SK-N-SH treated with all-trans-retinoic acid at 6 μM for 48 hours (cell line): ENCODE data around the gene DBP.

Experiments
- ATAC-seq: fragments of 200-7000 bp; cut with Tn5 transposase; 3 replicates; pipeline ENCODE4 v1.9.1; 2020; ENCODE audit warnings: mild to moderate bottlenecking, moderate library complexity
- CSDC2 ChIP-seq: fragments of 250-450 bp; sonication (Bioruptor Pico); IDR thresholded peaks from 2 replicates; pipeline ENCODE4 v1.5.0; 2020; ENCODE audit warnings: mild to moderate bottlenecking, moderate library complexity
- GLIS3 ChIP-seq: fragments of 250-450 bp; sonication (Bioruptor Pico); IDR thresholded peaks from 2 replicates; pipeline ENCODE4 v1.5.0; 2020; ENCODE audit warnings: mild to moderate bottlenecking, moderate library complexity
- OSR1 ChIP-seq: fragments of 250-450 bp; sonication (Bioruptor Pico); IDR thresholded peaks from 2 replicates; pipeline ENCODE4 v1.8.0; 2022; ENCODE audit warnings: moderate library complexity, mild to moderate bottlenecking, inconsistent platforms
- PPARA ChIP-seq: fragments of 250-450 bp; sonication (Bioruptor Pico); IDR thresholded peaks from 2 replicates; pipeline ENCODE4 v1.5.0; 2020; ENCODE audit warnings: mild to moderate bottlenecking, borderline replicate concordance
- SNAI2 ChIP-seq: fragments of 250-450 bp; sonication (Bioruptor Pico); IDR thresholded peaks from 2 replicates; pipeline ENCODE4 v1.5.0; 2020; ENCODE audit warnings: mild to moderate bottlenecking, moderate library complexity
- TCF4 ChIP-seq: fragments of 250-450 bp; sonication (Bioruptor Pico); IDR thresholded peaks from 2 replicates; pipeline ENCODE4 v1.8.0; 2021; ENCODE audit warnings: mild to moderate bottlenecking, moderate library complexity, borderline replicate concordance
- TOX ChIP-seq: fragments of 250-450 bp; sonication (Bioruptor Pico); IDR thresholded peaks from 2 replicates; pipeline ENCODE4 v1.8.0; 2021; ENCODE audit warnings: mild to moderate bottlenecking, moderate library complexity, borderline replicate concordance
- ZFP3 ChIP-seq: fragments of 250-450 bp; sonication (Bioruptor Pico); IDR thresholded peaks from 2 replicates; pipeline ENCODE4 v1.5.0; 2020; ENCODE audit warnings: mild to moderate bottlenecking, moderate library complexity
- TF ChIP-seq, protein P1 (sequence below): fragments of 250-450 bp; sonication (Bioruptor Pico); IDR thresholded peaks from 2 replicates; pipeline ENCODE4 v1.8.0; 2021; ENCODE audit warnings: low read depth, mild to moderate bottlenecking, moderate library complexity, borderline replicate concordance
- TF ChIP-seq, protein P2 (sequence below): fragments of 250-450 bp; sonication (Bioruptor Pico); IDR thresholded peaks from 2 replicates; pipeline ENCODE4 v1.5.0; 2020; ENCODE audit warnings: mild to moderate bottlenecking, moderate library complexity
- TF ChIP-seq, protein P3 (sequence below): fragments of 250-450 bp; sonication (Bioruptor Pico); IDR thresholded peaks from 2 replicates; pipeline ENCODE4 v1.8.0; 2020; ENCODE audit warnings: mild to moderate bottlenecking, moderate library complexity, borderline replicate concordance

Gene DBP

DNA sequence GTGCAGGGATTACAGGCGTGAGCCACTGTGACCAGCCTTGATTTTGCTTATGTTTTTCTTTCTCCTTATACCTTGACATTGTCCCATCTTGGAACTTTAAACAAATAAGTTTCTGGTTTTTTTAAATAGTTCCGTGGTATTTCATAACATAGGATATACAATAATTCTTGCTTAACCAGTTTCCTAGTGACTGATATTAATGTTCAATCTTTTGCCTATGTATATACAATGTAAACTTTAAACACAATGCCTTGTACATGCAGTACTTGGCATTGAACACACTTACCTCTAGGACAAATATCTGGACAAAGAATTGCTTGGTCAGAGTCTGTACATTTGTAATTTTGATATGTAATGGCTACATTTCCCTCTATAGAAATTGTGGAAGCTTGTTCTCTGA is 55.0 kb downstream of the DBP start:
- TF ChIP-seq, protein P1, sequence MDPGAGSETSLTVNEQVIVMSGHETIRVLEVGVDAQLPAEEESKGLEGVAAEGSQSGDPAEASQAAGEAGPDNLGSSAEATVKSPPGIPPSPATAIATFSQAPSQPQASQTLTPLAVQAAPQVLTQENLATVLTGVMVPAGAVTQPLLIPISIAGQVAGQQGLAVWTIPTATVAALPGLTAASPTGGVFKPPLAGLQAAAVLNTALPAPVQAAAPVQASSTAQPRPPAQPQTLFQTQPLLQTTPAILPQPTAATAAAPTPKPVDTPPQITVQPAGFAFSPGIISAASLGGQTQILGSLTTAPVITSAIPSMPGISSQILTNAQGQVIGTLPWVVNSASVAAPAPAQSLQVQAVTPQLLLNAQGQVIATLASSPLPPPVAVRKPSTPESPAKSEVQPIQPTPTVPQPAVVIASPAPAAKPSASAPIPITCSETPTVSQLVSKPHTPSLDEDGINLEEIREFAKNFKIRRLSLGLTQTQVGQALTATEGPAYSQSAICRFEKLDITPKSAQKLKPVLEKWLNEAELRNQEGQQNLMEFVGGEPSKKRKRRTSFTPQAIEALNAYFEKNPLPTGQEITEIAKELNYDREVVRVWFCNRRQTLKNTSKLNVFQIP, result no peak
- TF ChIP-seq, protein P2, sequence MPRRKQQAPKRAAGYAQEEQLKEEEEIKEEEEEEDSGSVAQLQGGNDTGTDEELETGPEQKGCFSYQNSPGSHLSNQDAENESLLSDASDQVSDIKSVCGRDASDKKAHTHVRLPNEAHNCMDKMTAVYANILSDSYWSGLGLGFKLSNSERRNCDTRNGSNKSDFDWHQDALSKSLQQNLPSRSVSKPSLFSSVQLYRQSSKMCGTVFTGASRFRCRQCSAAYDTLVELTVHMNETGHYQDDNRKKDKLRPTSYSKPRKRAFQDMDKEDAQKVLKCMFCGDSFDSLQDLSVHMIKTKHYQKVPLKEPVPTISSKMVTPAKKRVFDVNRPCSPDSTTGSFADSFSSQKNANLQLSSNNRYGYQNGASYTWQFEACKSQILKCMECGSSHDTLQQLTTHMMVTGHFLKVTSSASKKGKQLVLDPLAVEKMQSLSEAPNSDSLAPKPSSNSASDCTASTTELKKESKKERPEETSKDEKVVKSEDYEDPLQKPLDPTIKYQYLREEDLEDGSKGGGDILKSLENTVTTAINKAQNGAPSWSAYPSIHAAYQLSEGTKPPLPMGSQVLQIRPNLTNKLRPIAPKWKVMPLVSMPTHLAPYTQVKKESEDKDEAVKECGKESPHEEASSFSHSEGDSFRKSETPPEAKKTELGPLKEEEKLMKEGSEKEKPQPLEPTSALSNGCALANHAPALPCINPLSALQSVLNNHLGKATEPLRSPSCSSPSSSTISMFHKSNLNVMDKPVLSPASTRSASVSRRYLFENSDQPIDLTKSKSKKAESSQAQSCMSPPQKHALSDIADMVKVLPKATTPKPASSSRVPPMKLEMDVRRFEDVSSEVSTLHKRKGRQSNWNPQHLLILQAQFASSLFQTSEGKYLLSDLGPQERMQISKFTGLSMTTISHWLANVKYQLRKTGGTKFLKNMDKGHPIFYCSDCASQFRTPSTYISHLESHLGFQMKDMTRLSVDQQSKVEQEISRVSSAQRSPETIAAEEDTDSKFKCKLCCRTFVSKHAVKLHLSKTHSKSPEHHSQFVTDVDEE (CRISPR knock-in tag), result no peak
- TF ChIP-seq ZFP3 (CRISPR knock-in tag), result no peak
- TF ChIP-seq TCF4 (CRISPR knock-in tag), result no peak
- no peak for TF ChIP-seq OSR1 (CRISPR knock-in tag)
- TF ChIP-seq CSDC2 (CRISPR knock-in tag), result no peak
- no peak for TF ChIP-seq PPARA (CRISPR knock-in tag)
- no peak for TF ChIP-seq TOX
- no peak for TF ChIP-seq GLIS3 (CRISPR knock-in tag)
- TF ChIP-seq, protein P3, sequence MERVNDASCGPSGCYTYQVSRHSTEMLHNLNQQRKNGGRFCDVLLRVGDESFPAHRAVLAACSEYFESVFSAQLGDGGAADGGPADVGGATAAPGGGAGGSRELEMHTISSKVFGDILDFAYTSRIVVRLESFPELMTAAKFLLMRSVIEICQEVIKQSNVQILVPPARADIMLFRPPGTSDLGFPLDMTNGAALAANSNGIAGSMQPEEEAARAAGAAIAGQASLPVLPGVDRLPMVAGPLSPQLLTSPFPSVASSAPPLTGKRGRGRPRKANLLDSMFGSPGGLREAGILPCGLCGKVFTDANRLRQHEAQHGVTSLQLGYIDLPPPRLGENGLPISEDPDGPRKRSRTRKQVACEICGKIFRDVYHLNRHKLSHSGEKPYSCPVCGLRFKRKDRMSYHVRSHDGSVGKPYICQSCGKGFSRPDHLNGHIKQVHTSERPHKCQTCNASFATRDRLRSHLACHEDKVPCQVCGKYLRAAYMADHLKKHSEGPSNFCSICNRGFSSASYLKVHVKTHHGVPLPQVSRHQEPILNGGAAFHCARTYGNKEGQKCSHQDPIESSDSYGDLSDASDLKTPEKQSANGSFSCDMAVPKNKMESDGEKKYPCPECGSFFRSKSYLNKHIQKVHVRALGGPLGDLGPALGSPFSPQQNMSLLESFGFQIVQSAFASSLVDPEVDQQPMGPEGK, result no peak
- no peak for TF ChIP-seq SNAI2
- no peak for ATAC-seq
